ENCODE results near the gene EEF1G. TPM values are rescaled to one million over a fixed set of nuclear protein-coding genes. Genes with fewer than 3 reads are reported as not detected.
A peak's percentile ranks its signal among the peaks of the same experiment; 100 is the strongest.

EEF1G gene
- total RNA-seq, 1 experiment from 2014 or later = 1,667 TPM

GRCh38 chr11:62602141-62603071 lies 28.7 kb upstream of the EEF1G start (continued):
- TF ChIP-seq, protein P1, sequence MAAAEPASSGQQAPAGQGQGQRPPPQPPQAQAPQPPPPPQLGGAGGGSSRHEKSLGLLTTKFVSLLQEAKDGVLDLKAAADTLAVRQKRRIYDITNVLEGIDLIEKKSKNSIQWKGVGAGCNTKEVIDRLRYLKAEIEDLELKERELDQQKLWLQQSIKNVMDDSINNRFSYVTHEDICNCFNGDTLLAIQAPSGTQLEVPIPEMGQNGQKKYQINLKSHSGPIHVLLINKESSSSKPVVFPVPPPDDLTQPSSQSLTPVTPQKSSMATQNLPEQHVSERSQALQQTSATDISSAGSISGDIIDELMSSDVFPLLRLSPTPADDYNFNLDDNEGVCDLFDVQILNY (CRISPR knock-in tag; IDR thresholded peaks at IDR 0.05) = peak; percentile 86; the same call in 1 of the 2 replicates
- TF ChIP-seq GTF2I (CRISPR knock-in tag; conservative IDR thresholded peaks at IDR 0.05) = no peak
- peak; percentile 81 for TF ChIP-seq ZNF281 (CRISPR knock-in tag; IDR thresholded peaks at IDR 0.05)
- no peak for TF ChIP-seq NR1H2 (CRISPR knock-in tag; IDR thresholded peaks at IDR 0.05)
- TF ChIP-seq NR2C2 (CRISPR knock-in tag; IDR thresholded peaks at IDR 0.05) = peak; percentile 59; the same call in 1 of the 2 replicates
- TF ChIP-seq, protein P2, sequence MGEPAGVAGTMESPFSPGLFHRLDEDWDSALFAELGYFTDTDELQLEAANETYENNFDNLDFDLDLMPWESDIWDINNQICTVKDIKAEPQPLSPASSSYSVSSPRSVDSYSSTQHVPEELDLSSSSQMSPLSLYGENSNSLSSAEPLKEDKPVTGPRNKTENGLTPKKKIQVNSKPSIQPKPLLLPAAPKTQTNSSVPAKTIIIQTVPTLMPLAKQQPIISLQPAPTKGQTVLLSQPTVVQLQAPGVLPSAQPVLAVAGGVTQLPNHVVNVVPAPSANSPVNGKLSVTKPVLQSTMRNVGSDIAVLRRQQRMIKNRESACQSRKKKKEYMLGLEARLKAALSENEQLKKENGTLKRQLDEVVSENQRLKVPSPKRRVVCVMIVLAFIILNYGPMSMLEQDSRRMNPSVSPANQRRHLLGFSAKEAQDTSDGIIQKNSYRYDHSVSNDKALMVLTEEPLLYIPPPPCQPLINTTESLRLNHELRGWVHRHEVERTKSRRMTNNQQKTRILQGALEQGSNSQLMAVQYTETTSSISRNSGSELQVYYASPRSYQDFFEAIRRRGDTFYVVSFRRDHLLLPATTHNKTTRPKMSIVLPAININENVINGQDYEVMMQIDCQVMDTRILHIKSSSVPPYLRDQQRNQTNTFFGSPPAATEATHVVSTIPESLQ (CRISPR knock-in tag; IDR thresholded peaks at IDR 0.05) = no peak
- no peak for TF ChIP-seq RORB (CRISPR knock-in tag; IDR thresholded peaks at IDR 0.05)
- TF ChIP-seq ZBTB21 (CRISPR knock-in tag; IDR thresholded peaks at IDR 0.05; ENCODE audit: borderline replicate concordance) = no peak; the same call in 1 of the 2 replicates
- peak; percentile 80; the same call in 1 of the 2 replicates for TF ChIP-seq CREB1 (CRISPR knock-in tag; IDR thresholded peaks at IDR 0.05)
- no peak for TF ChIP-seq PRRX2 (CRISPR knock-in tag; IDR thresholded peaks at IDR 0.05)
- TF ChIP-seq CREM (CRISPR knock-in tag; IDR thresholded peaks at IDR 0.05) = 0 out of 2 replicates have a peak, but pooled peaks have one; percentile 37
- no peak for TF ChIP-seq ZNF671 (CRISPR knock-in tag; IDR thresholded peaks at IDR 0.05)
- TF ChIP-seq SP1 (CRISPR knock-in tag; conservative IDR thresholded peaks at IDR 0.05) = no peak; the same call in 1 of the 2 replicates
- no peak for TF ChIP-seq GRHL2 (CRISPR knock-in tag; IDR thresholded peaks at IDR 0.05; ENCODE audit: insufficient replicate concordance, severe bottlenecking)
- no peak for TF ChIP-seq ZNF121 (CRISPR knock-in tag; IDR thresholded peaks at IDR 0.05)
- TF ChIP-seq CBFB (CRISPR knock-in tag; IDR thresholded peaks at IDR 0.05; ENCODE audit: low read depth) = 0 out of 2 replicates have a peak, but pooled peaks have one; percentile 50
- peak; percentile 79; the same call in 1 of the 2 replicates for TF ChIP-seq ARID4B (CRISPR knock-in tag; IDR thresholded peaks at IDR 0.05; ENCODE audit: borderline replicate concordance)
- TF ChIP-seq, protein P3, sequence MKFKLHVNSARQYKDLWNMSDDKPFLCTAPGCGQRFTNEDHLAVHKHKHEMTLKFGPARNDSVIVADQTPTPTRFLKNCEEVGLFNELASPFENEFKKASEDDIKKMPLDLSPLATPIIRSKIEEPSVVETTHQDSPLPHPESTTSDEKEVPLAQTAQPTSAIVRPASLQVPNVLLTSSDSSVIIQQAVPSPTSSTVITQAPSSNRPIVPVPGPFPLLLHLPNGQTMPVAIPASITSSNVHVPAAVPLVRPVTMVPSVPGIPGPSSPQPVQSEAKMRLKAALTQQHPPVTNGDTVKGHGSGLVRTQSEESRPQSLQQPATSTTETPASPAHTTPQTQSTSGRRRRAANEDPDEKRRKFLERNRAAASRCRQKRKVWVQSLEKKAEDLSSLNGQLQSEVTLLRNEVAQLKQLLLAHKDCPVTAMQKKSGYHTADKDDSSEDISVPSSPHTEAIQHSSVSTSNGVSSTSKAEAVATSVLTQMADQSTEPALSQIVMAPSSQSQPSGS (CRISPR knock-in tag; IDR thresholded peaks at IDR 0.05; ENCODE audit: borderline replicate concordance, low read depth) = no peak
- TF ChIP-seq JAZF1 (CRISPR knock-in tag; IDR thresholded peaks at IDR 0.05) = no peak
- no peak for TF ChIP-seq AR (CRISPR knock-in tag; IDR thresholded peaks at IDR 0.05)
- TF ChIP-seq, protein P4, sequence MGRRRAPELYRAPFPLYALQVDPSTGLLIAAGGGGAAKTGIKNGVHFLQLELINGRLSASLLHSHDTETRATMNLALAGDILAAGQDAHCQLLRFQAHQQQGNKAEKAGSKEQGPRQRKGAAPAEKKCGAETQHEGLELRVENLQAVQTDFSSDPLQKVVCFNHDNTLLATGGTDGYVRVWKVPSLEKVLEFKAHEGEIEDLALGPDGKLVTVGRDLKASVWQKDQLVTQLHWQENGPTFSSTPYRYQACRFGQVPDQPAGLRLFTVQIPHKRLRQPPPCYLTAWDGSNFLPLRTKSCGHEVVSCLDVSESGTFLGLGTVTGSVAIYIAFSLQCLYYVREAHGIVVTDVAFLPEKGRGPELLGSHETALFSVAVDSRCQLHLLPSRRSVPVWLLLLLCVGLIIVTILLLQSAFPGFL (CRISPR knock-in tag; IDR thresholded peaks at IDR 0.05; ENCODE audit: borderline replicate concordance) = no peak
- peak; percentile 39; the same call in 1 of the 2 replicates for TF ChIP-seq ZNF317 (CRISPR knock-in tag; IDR thresholded peaks at IDR 0.05; ENCODE audit: borderline replicate concordance, low read depth)

Data from WTC11 (cell line).